ENCODE measurements around the gene RPL7A. TPM values are rescaled to one million over a fixed set of nuclear protein-coding genes. Genes with fewer than 3 reads are reported as not detected.
A peak's percentile ranks its signal among the peaks of the same experiment; 100 is the strongest.

RPL7A gene
- polyA plus RNA-seq, 2 donors, result 2,052 to 3,524 TPM

DNA sequence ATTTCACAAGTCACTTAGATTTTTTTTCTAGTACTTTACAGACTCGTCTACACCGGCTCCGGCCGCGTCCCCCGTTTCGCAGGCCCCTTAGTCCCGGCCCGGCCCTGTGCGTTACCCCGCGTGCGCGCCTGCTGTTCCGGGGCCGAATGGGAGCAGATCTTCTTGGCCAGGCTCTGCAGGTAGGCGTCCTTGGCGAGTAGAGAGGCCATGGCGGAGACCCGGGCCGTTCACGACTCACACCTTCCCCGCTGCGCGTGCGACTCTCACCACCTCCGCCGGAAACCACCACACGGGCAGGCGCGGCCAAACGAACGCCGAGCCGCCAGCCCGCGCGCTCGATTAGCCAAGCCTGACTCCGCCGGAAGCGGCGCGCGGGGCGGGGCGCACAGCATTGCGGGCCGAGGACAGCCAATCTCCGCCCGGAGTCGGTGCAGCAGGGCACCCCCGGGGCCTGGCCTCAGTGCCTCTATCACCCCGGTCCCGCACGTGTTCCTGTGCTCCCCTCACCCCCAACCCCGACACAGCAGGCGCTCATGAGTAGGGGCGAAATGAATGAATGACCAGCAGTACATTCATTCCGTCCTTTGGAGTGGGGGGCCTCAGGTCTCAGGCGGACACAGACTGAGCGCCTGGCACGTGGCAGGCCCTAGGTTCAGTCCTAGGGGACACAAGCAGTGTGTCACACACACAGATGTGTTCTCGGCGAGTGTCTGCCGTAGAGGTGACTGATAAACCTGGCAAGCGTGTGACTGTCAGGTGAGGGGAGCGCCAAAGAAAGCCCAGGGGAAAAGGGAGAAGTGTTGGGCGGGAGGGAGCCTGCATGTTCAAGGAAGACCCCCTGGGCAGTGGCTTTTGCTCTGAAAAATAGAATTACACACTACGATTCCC lies 11.8 kb upstream of the RPL7A start, which contains the start of gene SURF6:
Gene SURF6, minus strand, starts transcription at position 265 of the 888 bp plus-strand sequence. Its CDS starts 56 bp downstream, at position 209.
- H3K4me1 ChIP-seq (ENCODE audit: control insufficient read depth in 2 of 2, insufficient read depth in 2 of 2, low read length in 1 of 2), result peaks cover 3 to 11% of the 10 kb centered on the region in 2 donors
- no peaks in the 10 kb centered on the region for H3K9me3 ChIP-seq (ENCODE audit: control insufficient read depth in 2 of 2, insufficient read depth in 1 of 2, low read depth in 1 of 2, low read length in 1 of 2)
- 5% methylated on average over 64 to 70 of the region's 70 CpGs for WGBS, 2 donors
- H3K27ac ChIP-seq (ENCODE audit: low read depth in 2 of 2, low read length in 1 of 2), result peak within 1 kb of the TSS; percentile 64 to 87
- peaks cover 30 to 42% of the 10 kb centered on the region in 2 donors for H3K36me3 ChIP-seq (ENCODE audit: control insufficient read depth in 2 of 2, insufficient read depth in 2 of 2, low read length in 1 of 2)
- H3K4me3 ChIP-seq (ENCODE audit: low read depth in 1 of 2, low read length in 2 of 2), result peak within 1 kb of the TSS; percentile 84
- no peaks in the 10 kb centered on the region for H3K27me3 ChIP-seq (ENCODE audit: control insufficient read depth in 1 of 2, insufficient read depth in 2 of 2, low read length in 2 of 2)

DNA sequence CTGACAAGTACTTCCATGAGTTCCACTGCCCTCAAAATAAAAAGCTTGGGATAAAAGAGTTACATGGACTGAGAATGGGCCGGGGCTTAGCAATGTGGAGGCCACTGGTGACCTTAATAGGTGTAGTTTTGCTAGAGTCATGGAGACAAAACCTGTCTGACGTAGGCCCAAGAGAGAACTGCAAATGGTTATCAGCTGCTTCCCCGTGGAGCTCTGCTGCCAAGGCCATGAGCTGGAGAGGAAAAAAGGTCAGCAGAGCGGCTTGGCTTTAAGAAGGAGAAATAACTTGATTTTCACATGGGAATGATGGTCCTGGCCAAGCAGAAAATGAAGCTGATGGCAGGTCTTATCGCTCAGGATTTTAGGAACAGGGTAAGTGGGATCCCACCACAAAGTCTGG lies 8.4 kb upstream of the RPL7A start:
- Histone ChIP-seq H3K9me3 (ENCODE audit: control insufficient read depth in 2 of 2, insufficient read depth in 1 of 2, low read depth in 1 of 2, low read length in 1 of 2) (no peaks in the 10 kb centered on the region), H3K4me1 (ENCODE audit: control insufficient read depth in 2 of 2, insufficient read depth in 2 of 2, low read length in 1 of 2) (peaks cover 0 to 4% of the 10 kb centered on the region in 2 donors), H3K27ac (ENCODE audit: low read depth in 2 of 2, low read length in 1 of 2) (no peak overlapping the region), H3K4me3 (ENCODE audit: low read depth in 1 of 2, low read length in 2 of 2) (no peak overlapping the region), H3K36me3 (ENCODE audit: control insufficient read depth in 2 of 2, insufficient read depth in 2 of 2, low read length in 1 of 2) (peaks cover 9 to 46% of the 10 kb centered on the region in 2 donors), H3K27me3 (ENCODE audit: control insufficient read depth in 1 of 2, insufficient read depth in 2 of 2, low read length in 2 of 2) (no peaks in the 10 kb centered on the region)
- 76 to 86% methylated on average over 5 of the region's 5 CpGs for WGBS, 2 donors

DNA sequence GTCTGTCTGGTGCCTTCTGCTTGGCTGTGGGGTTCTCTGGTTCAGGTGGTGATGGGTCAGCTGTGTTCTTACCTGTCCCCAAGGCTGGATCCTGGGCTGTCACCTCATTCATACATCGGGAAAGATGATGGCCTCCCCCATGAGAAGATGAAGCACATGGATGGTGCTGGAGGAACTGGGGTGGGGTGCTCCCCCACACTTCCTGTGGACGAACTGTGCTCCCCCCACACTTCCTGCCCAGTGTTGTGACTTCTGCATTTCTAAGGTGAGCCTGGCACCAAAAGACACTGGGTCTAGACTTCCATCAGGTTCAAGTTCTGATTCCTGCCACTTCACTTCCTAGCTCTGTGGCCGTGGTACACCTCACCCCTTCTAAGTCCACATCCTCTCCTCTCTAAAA lies 7.8 kb upstream of the RPL7A start:
- H3K27ac ChIP-seq (ENCODE audit: low read depth in 2 of 2, low read length in 1 of 2), result peak overlapping the region in 1 of 2 donors; percentile 1

DNA sequence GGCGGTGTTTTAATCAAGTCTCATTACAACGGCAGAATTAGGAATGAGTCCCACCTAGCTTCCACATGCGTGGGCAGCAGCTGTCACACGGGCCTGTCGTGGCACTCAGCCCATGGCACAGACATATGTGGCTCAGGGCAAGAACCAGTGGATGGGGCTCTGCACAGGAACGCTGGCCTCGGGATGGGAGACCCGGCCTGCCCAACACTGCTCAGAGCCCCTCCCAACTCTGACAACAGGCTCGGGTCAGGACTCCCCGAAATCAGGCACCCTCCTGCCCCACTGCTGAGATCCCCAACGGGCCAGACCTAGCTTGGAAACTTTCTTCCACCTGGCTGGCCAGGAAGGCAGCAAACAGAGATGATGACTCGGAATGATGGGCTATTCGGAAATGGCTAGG lies 7.1 kb upstream of the RPL7A start:
- 83 to 86% methylated on average over 13 of the region's 13 CpGs for WGBS, 2 donors
- Histone ChIP-seq H3K4me1 (ENCODE audit: control insufficient read depth in 2 of 2, insufficient read depth in 2 of 2, low read length in 1 of 2) (peaks cover 0 to 7% of the 10 kb centered on the region in 2 donors), H3K4me3 (ENCODE audit: low read depth in 1 of 2, low read length in 2 of 2) (no peak overlapping the region), H3K9me3 (ENCODE audit: control insufficient read depth in 2 of 2, insufficient read depth in 1 of 2, low read depth in 1 of 2, low read length in 1 of 2) (no peaks in the 10 kb centered on the region), H3K36me3 (ENCODE audit: control insufficient read depth in 2 of 2, insufficient read depth in 2 of 2, low read length in 1 of 2) (peaks cover 14 to 58% of the 10 kb centered on the region in 2 donors), H3K27me3 (ENCODE audit: control insufficient read depth in 1 of 2, insufficient read depth in 2 of 2, low read length in 2 of 2) (no peaks in the 10 kb centered on the region), H3K27ac (ENCODE audit: low read depth in 2 of 2, low read length in 1 of 2) (no peak overlapping the region)

More for the DNA sequence above, 7.8 kb upstream of the RPL7A start:
- peaks cover 14 to 52% of the 10 kb centered on the region in 2 donors for H3K36me3 ChIP-seq (ENCODE audit: control insufficient read depth in 2 of 2, insufficient read depth in 2 of 2, low read length in 1 of 2)
- no peaks in the 10 kb centered on the region for H3K9me3 ChIP-seq (ENCODE audit: control insufficient read depth in 2 of 2, insufficient read depth in 1 of 2, low read depth in 1 of 2, low read length in 1 of 2)
- WGBS, 2 donors, result 72 to 79% methylated on average over 3 of the region's 3 CpGs
- H3K4me1 ChIP-seq (ENCODE audit: control insufficient read depth in 2 of 2, insufficient read depth in 2 of 2, low read length in 1 of 2), result peaks cover 0 to 5% of the 10 kb centered on the region in 2 donors
- H3K4me3 ChIP-seq (ENCODE audit: low read depth in 1 of 2, low read length in 2 of 2), result no peak overlapping the region
- no peaks in the 10 kb centered on the region for H3K27me3 ChIP-seq (ENCODE audit: control insufficient read depth in 1 of 2, insufficient read depth in 2 of 2, low read length in 2 of 2)

DNA sequence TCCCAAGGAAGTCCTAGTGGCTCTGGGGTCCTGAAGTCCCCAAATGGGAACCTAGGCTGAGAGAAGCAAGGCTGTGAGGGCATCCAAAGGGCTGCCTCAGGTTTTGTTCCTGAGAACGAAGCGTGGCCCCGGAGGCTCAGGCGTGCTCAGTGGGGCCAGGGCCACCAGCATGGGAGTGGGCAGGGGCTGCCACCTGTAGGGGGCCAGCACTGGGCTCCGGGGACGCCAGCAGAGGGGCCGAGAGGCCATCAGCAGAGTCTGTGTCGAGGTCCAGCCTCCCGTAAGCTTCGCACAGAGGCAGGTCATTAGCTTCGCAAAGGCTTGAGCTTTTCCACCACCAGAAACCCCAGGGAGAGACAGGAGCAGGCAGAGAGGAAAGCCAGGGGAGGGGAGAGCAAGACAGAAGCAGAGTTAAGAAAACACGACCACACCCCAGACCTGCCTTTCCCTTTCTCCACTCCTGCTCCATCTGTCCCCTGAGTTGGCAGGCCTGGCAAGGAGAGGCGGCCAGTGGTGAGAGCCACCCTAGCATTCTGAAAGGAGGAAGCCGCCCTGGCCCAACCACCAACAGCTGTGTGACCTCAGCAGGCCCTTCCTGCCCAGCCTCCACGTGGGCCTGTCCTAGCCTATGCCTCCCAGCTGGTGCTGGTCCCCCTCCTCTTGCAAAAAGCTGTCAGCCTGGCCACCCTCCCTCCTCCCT lies 6.5 kb upstream of the RPL7A start:
- WGBS, 2 donors, result 84% methylated on average over 15 of the region's 15 CpGs
- Histone ChIP-seq H3K4me3 (ENCODE audit: low read depth in 1 of 2, low read length in 2 of 2) (no peak overlapping the region), H3K27ac (ENCODE audit: low read depth in 2 of 2, low read length in 1 of 2) (no peak overlapping the region), H3K9me3 (ENCODE audit: control insufficient read depth in 2 of 2, insufficient read depth in 1 of 2, low read depth in 1 of 2, low read length in 1 of 2) (no peaks in the 10 kb centered on the region), H3K27me3 (ENCODE audit: control insufficient read depth in 1 of 2, insufficient read depth in 2 of 2, low read length in 2 of 2) (no peaks in the 10 kb centered on the region), H3K36me3 (ENCODE audit: control insufficient read depth in 2 of 2, insufficient read depth in 2 of 2, low read length in 1 of 2) (peaks cover 14 to 60% of the 10 kb centered on the region in 2 donors), H3K4me1 (ENCODE audit: control insufficient read depth in 2 of 2, insufficient read depth in 2 of 2, low read length in 1 of 2) (peaks cover 0 to 7% of the 10 kb centered on the region in 2 donors)

DNA sequence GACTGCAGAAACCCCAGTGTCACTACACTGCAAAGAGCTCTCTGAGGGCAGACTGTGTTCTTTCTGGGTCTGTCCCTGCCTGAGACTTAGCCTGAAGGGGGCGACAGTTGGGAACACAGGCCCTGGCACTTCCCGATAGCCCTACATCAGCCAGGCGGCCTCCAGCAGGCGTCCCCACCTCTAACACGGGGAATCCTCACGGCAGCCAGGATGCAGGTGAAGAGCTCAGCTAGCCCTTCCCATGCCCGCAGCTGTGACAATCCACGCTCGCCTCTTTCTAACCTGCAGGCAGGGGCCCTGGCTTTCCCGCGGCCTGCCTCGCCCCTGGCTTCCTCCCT lies 6.0 kb upstream of the RPL7A start:
- Histone ChIP-seq H3K4me3 (ENCODE audit: low read depth in 1 of 2, low read length in 2 of 2) (no peak overlapping the region), H3K27me3 (ENCODE audit: control insufficient read depth in 1 of 2, insufficient read depth in 2 of 2, low read length in 2 of 2) (no peaks in the 10 kb centered on the region), H3K27ac (ENCODE audit: low read depth in 2 of 2, low read length in 1 of 2) (no peak overlapping the region), H3K4me1 (ENCODE audit: control insufficient read depth in 2 of 2, insufficient read depth in 2 of 2, low read length in 1 of 2) (peaks cover 0 to 11% of the 10 kb centered on the region in 2 donors), H3K9me3 (ENCODE audit: control insufficient read depth in 2 of 2, insufficient read depth in 1 of 2, low read depth in 1 of 2, low read length in 1 of 2) (no peaks in the 10 kb centered on the region), H3K36me3 (ENCODE audit: control insufficient read depth in 2 of 2, insufficient read depth in 2 of 2, low read length in 1 of 2) (peaks cover 14 to 60% of the 10 kb centered on the region in 2 donors)
- 76 to 79% methylated on average over 12 of the region's 12 CpGs for WGBS, 2 donors

DNA sequence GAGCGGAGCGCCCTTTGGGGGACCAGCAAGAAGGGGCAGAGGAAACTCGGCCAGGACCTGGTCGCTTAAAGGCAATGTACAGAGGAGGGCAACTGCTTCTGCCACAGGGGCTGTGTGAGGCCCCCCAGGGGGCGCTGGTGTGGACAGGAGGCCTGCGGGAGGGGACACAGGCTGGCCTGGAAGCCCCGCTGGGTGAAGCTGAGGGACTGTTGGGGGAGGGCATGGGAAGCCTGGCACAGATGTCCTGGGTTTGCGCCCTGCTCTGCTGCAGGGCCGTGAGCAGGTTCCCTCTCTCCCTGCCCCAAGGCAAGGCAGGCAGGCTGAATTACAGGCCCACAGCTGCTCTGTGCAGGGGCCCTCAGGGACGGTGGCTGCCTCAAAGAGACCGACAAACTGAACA lies 5.4 kb upstream of the RPL7A start:
- H3K4me1 ChIP-seq (ENCODE audit: control insufficient read depth in 2 of 2, insufficient read depth in 2 of 2, low read length in 1 of 2), result peaks cover 0 to 12% of the 10 kb centered on the region in 2 donors
- H3K9me3 ChIP-seq (ENCODE audit: control insufficient read depth in 2 of 2, insufficient read depth in 1 of 2, low read depth in 1 of 2, low read length in 1 of 2), result no peaks in the 10 kb centered on the region
- no peaks in the 10 kb centered on the region for H3K27me3 ChIP-seq (ENCODE audit: control insufficient read depth in 1 of 2, insufficient read depth in 2 of 2, low read length in 2 of 2)
- peaks cover 14 to 60% of the 10 kb centered on the region in 2 donors for H3K36me3 ChIP-seq (ENCODE audit: control insufficient read depth in 2 of 2, insufficient read depth in 2 of 2, low read length in 1 of 2)
- no peak overlapping the region for H3K4me3 ChIP-seq (ENCODE audit: low read depth in 1 of 2, low read length in 2 of 2)
- no peak overlapping the region for H3K27ac ChIP-seq (ENCODE audit: low read depth in 2 of 2, low read length in 1 of 2)
- 68 to 82% methylated on average over 11 of the region's 11 CpGs for WGBS, 2 donors

DNA sequence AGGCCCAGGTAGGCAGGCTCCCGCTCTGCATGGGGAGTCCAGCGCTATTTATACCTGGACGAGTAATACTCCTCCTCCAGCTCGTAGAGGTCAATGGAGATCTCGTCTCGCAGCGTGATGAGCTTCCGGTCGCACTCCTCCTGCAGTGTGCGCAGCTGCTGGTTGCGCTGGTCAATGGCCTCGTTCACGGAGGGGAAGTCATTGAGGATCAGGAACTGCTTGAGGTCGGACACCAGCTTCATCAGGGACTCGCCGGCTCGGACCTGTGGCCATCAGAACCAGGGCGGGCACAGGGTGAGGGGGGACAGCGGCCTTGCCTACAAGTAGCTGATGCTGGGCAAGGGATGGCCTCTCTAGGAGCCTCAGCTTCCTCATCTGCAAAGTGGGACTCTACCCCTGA lies 3.9 kb upstream of the RPL7A start:
- Histone ChIP-seq H3K9me3 (ENCODE audit: control insufficient read depth in 2 of 2, insufficient read depth in 1 of 2, low read depth in 1 of 2, low read length in 1 of 2) (no peaks in the 10 kb centered on the region), H3K27ac (ENCODE audit: low read depth in 2 of 2, low read length in 1 of 2) (no peak overlapping the region), H3K4me3 (ENCODE audit: low read depth in 1 of 2, low read length in 2 of 2) (no peak overlapping the region), H3K4me1 (ENCODE audit: control insufficient read depth in 2 of 2, insufficient read depth in 2 of 2, low read length in 1 of 2) (peaks cover 0 to 13% of the 10 kb centered on the region in 2 donors), H3K36me3 (ENCODE audit: control insufficient read depth in 2 of 2, insufficient read depth in 2 of 2, low read length in 1 of 2) (peaks cover 14 to 62% of the 10 kb centered on the region in 2 donors), H3K27me3 (ENCODE audit: control insufficient read depth in 1 of 2, insufficient read depth in 2 of 2, low read length in 2 of 2) (no peaks in the 10 kb centered on the region)
- 94 to 96% methylated on average over 19 of the region's 19 CpGs for whole genome bisulfite sequencing, 2 donors

DNA sequence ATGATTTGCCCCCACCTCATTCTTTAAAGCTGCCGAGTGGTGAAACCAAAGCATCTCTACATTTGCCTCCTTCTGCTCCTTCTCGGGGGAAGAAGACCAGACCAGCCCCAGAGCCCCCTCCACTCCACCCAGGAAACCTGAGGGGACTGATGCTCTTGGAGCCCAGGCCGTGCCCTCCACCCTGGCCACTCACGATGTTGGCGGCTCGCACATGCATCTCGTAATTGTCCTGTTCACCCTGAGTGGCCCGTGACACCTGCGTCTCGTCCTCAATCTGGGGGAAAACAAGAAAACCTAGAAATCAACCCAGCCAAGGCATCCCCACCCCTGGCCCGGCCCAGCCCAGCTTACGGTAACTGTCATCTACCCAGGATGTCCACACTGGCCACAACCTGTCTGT lies 3.0 kb upstream of the RPL7A start:
- Histone ChIP-seq H3K9me3 (ENCODE audit: control insufficient read depth in 2 of 2, insufficient read depth in 1 of 2, low read depth in 1 of 2, low read length in 1 of 2) (no peaks in the 10 kb centered on the region), H3K27ac (ENCODE audit: low read depth in 2 of 2, low read length in 1 of 2) (no peak overlapping the region), H3K27me3 (ENCODE audit: control insufficient read depth in 1 of 2, insufficient read depth in 2 of 2, low read length in 2 of 2) (no peaks in the 10 kb centered on the region), H3K4me1 (ENCODE audit: control insufficient read depth in 2 of 2, insufficient read depth in 2 of 2, low read length in 1 of 2) (peaks cover 0 to 15% of the 10 kb centered on the region in 2 donors), H3K36me3 (ENCODE audit: control insufficient read depth in 2 of 2, insufficient read depth in 2 of 2, low read length in 1 of 2) (peaks cover 14 to 68% of the 10 kb centered on the region in 2 donors), H3K4me3 (ENCODE audit: low read depth in 1 of 2, low read length in 2 of 2) (no peak overlapping the region)
- 95 to 98% methylated on average over 12 of the region's 12 CpGs for WGBS, 2 donors
